VCaP (cell line): ENCODE results near the gene DNAJC2.
A peak's percentile ranks its signal among the peaks of the same experiment; 100 is the strongest.

Experiments used
- H3K27ac ChIP-seq: fragments of 450-650 bp; 2 replicates; pipeline ENCODE4 v1.5.1; 2017
- TF ChIP-seq, protein P1 (sequence below): fragments of 450-650 bp; conservative IDR thresholded peaks from 2 replicates; pipeline ENCODE4 v1.5.1; 2017; ENCODE audit warnings: mild to moderate bottlenecking, moderate library complexity

The DNAJC2 gene

DNA sequence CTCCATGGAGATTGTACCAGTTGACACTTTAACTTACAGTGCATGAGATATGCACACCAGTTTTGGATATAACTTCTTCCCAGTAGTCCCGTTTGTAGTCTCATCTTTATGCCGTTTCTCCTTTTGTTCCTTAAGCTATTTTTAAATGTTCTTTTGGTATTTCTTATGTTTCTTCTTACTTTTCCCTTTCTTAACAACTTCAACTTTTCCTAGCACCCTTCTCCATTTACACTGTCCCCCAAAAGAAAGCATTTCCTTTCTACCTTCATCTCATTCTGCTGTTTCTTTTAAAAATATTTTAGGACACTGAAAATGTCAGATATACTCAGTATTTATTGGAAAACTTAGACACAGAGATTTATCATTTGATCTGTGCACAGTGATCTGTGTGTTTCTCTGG lies 4.4 kb upstream of the DNAJC2 start:
- TF ChIP-seq, protein P1, sequence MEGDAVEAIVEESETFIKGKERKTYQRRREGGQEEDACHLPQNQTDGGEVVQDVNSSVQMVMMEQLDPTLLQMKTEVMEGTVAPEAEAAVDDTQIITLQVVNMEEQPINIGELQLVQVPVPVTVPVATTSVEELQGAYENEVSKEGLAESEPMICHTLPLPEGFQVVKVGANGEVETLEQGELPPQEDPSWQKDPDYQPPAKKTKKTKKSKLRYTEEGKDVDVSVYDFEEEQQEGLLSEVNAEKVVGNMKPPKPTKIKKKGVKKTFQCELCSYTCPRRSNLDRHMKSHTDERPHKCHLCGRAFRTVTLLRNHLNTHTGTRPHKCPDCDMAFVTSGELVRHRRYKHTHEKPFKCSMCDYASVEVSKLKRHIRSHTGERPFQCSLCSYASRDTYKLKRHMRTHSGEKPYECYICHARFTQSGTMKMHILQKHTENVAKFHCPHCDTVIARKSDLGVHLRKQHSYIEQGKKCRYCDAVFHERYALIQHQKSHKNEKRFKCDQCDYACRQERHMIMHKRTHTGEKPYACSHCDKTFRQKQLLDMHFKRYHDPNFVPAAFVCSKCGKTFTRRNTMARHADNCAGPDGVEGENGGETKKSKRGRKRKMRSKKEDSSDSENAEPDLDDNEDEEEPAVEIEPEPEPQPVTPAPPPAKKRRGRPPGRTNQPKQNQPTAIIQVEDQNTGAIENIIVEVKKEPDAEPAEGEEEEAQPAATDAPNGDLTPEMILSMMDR, result no peak
- peak overlapping the region; percentile 93 for H3K27ac ChIP-seq

DNA sequence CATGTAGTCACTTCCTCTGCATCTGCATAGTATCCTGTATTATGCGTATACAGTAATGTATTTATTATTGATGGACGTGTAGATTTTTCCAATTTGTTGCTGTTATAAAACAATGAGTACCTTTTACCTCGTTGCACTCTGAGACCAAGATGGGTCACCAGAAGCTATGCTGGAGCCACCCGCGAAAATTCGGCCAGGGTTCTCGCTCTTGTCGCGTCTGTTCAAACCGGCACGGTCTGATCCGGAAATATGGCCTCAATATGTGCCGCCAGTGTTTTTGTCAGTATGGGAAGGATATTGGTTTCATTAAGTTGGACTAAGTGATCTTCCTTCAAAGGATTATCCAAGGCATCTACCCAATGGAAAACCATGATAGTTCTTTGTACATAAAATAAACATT lies 3.9 kb upstream of the DNAJC2 start:
- peak overlapping the region; percentile 93 for H3K27ac ChIP-seq
- TF ChIP-seq, protein P1, result no peak

DNA sequence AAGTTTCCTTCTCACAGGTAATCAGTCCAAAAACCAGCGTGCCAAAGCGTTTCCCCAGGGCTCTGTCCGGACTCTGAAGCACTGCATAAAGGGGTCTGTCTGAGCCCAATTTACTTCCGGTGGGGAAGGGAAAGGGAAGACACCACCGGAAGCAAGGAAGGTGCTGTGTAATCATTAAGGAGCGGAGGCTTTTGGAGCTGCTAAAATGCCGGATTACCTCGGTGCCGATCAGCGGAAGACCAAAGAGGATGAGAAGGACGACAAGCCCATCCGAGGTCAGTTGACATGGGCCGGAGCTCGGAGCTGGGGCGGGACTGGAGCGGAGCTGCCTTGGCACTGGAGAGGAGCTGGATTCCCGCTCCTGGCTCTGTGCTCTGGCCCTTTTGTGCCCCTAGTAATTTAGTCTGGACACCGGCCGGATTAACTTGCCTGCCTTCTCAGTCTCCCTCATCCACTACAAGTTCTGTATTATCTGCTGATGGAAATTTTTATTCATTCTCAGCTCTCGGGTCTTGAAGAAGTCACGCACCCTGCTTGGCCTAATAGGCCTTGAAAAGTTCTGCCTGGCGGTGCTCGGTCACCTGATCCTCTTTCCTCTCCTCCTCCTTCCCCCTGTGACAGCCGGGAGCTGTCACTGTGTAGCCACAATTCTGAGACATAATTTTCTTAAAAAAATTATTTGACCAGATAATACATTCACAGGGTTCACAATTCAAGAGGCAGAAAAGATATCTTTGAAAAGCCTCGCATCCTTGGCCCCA lies 3.1 kb upstream of the DNAJC2 start, which contains the start of gene PSMC2:
Gene PSMC2 (plus strand): TSS at position 137 of the 761 bp plus-strand sequence. CDS start 69 bp downstream, at position 206.
- TF ChIP-seq, protein P1, result no peak
- H3K27ac ChIP-seq, result peak within 1 kb of the TSS; percentile 93

DNA sequence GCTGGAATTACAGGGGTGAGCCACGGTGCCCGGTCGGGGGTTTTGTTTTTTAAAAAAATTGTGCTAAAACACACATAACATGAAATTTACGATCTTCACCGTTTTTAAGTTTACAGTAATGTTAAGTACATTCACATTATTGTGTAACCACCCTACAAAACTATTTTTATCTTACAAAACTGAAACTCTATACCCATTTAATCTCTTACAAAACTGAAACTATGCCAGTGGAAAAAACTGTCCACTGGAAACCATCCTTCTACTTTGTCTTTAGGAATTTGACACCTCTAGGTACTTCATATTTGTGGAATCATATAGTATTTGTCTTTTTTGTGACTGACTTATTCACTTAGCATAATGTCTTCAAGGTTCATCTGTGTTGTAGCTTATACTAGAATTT lies 1.8 kb upstream of the DNAJC2 start:
- H3K27ac ChIP-seq, result peak overlapping the region; percentile 93
- TF ChIP-seq, protein P1, result no peak

DNA sequence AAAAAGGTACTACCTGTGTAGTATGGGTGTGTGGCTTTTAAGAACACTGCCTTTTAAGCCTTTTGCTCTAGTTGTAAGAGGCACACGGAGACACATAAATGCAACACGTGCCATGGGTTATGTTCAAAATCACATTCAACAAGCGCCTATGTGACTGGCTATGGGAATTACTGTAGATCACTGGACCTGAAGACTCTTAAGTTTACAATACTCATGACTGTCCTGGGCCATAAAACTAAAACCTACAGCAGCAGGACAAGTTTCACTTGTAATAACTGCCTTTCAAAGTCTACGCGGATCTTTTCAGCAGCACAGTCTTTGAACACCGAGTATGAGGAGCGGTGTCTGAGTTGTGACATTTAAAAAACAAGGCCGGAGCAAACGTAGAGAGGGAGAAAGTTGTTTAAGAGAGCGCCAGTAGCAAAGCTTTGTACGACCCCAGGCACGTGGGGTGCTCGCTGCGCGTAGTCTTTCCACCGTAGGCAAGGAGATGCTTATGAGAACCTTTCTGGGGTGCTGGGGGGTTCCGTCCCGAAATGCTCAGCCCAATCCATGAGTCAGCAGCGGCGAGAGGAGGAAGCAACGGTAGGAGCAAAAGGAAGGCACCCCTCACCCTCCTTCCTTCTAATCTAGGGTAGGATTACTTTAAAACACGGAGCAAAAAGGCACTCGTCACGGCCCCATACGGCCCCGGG lies 662 bp downstream of the DNAJC2 start:
- H3K27ac ChIP-seq, result peak overlapping the region; percentile 93
- TF ChIP-seq, protein P1, result no peak

DNA sequence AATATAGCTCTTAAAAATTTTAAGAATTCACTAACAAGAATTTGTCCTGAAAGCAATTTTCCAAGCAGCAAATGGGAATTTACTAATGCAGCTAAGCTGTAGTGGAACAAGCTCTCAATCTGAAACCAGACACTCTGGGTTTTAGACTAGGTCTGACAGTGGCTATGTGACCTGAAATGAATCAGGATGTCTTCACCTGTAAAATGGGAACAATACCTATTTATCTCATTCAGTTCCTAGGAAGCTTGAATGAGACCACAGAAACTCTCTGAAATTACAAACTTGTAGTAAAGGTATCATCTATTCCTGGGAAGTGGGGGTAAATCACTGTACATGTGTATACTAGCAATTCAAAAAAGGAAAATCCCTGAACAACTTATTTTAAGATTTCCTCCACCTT lies 1.2 kb downstream of the DNAJC2 start:
- TF ChIP-seq, protein P1, result no peak
- H3K27ac ChIP-seq, result peak overlapping the region; percentile 93

DNA sequence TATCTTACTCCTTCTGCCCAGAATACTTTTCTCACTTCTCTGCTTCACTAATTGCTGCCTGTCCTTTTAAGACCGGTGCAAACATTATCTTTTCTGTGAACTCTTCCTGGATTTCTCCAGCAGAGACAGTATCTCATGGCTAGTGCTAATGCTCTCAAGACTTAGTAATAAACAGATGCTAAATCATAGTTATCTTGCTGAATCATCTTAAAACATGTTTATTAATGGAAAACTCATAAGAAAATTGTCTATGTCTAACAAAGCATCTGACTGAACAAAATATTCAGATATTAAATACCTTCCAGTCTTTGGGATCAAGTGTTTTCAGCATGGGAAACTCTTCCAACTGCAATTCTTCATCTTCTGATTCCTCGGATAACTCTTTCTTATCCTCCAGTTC lies 3.1 kb downstream of the DNAJC2 start:
- no peak overlapping the region for H3K27ac ChIP-seq
- TF ChIP-seq, protein P1, result no peak
